ENCODE measurements around the gene EMILIN1. TPM values are rescaled to one million over a fixed set of nuclear protein-coding genes. Genes with fewer than 3 reads are reported as not detected.
A peak's percentile ranks its signal among the peaks of the same experiment; 100 is the strongest.
"Not testable (repeated sequence)": the region's sequence is repeated elsewhere in the genome, so short reads cannot be mapped to it uniquely, and the experiment has no call there.

Gene EMILIN1
- total and polyA plus RNA-seq, 5 donors from 2014 or later, result 0.22 to 1.5 (median 0.70) TPM

DNA sequence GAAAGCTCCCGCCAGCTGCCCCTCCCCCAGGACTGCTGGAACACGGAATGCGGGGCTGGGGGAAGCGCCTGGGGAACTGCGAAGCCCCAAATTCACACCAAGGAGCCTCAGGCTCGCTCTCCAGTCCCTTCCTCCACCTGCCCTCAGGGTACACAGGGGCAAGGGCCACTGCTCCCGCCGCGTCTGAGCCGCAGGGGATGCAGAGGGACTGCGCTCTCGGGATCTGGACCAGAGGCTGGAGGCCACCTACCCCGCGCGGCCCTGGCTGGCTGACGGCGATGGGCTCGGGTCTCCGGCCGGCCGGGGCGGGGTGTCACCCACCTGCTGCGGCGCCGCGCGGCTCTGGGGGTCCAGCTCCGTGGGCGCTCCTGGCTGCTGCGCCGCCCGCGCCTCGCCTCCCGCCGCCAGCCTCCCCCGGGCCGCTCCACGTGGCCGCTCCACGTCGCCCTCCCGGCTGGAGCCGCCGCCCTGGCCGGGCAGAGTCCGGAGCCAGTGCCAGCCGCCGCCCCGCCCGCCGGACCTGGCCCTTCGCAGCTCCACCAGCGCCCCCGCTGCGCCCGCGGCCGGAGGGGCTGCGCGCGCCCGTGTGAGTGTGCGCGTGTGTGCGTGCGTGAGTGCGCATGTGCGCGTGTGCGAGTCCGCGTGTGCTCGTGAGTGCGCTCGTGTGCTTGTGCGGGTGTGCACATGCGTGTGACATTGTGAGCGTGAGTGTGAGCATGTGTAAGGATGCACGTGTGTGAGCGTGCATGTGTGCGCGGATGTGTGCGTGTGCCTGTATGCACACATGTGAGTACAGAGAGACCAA, 40.3 kb downstream of the EMILIN1 start, which contains the start of gene CGREF1:
CGREF1 (minus strand) TSS at position 604 of the 805 bp plus-strand sequence. CDS start 14,762 bp downstream, outside the sequence.
- peaks cover 57% of the 10 kb centered on the region for H3K27me3 Mint-ChIP-seq

GRCh38 chr2:27119330-27119670, 40.9 kb downstream of the EMILIN1 start:
- H3K27me3 Mint-ChIP-seq, result peaks cover 52% of the 10 kb centered on the region
- peak overlapping the region; percentile 15 for H3K4me3 ChIP-seq (ENCODE audit: low read depth, low read length)
- peak overlapping the region in 3 of 4 donors; percentile 73 to 82 (median 77) for H3K4me3 Mint-ChIP-seq
- H3K4me1 Mint-ChIP-seq, result peaks cover 5 to 32% (median 8%) of the 10 kb centered on the region in 4 donors
- not testable (repeated sequence) for DNase-seq; H3K9me3 Mint-ChIP-seq; H3K27ac ChIP-seq (ENCODE audit: insufficient read depth, low read length, poor library complexity, severe bottlenecking); H3K27me3 ChIP-seq (ENCODE audit: control insufficient read depth, insufficient read depth, low read length); H3K36me3 ChIP-seq (ENCODE audit: control insufficient read depth, insufficient read depth, low read length); ATAC-seq (ENCODE audit: low read depth in 2 of 2); H3K36me3 Mint-ChIP-seq; H3K9me3 ChIP-seq (ENCODE audit: control insufficient read depth in 2 of 2, low read length in 2 of 2)
- peaks cover 22% of the 10 kb centered on the region for H3K4me1 ChIP-seq (ENCODE audit: control insufficient read depth, insufficient read depth, low read length, poor library complexity, severe bottlenecking)
- H3K27ac Mint-ChIP-seq, result peak overlapping the region in 1 of 3 donors; percentile 38

More for the DNA sequence above, 40.3 kb downstream of the EMILIN1 start, which contains the start of gene CGREF1:
- Histone ChIP-seq H3K9me3 (ENCODE audit: control insufficient read depth in 2 of 2, low read length in 2 of 2) (no peaks in the 10 kb centered on the region), H3K36me3 (ENCODE audit: control insufficient read depth, insufficient read depth, low read length) (no peaks in the 10 kb centered on the region), H3K4me1 (ENCODE audit: control insufficient read depth, insufficient read depth, low read length, poor library complexity, severe bottlenecking) (peaks cover 17% of the 10 kb centered on the region), H3K27me3 (ENCODE audit: control insufficient read depth, insufficient read depth, low read length) (peaks cover 9% of the 10 kb centered on the region), H3K4me3 (ENCODE audit: low read depth, low read length) (peak within 1 kb of the TSS; percentile 15), H3K27ac (ENCODE audit: insufficient read depth, low read length, poor library complexity, severe bottlenecking) (no peak within 1 kb of the TSS)
- H3K27ac Mint-ChIP-seq, result peak within 1 kb of the TSS in 1 of 3 donors; percentile 38
- no peaks in the 10 kb centered on the region for H3K36me3 Mint-ChIP-seq
- H3K4me1 Mint-ChIP-seq, result peaks cover 5 to 27% (median 8%) of the 10 kb centered on the region in 4 donors
- peak in 1 of 3 donors; percentile 21 for DNase-seq
- H3K9me3 Mint-ChIP-seq, result peaks cover 0 to 2% (median 0%) of the 10 kb centered on the region in 7 donors
- peak within 1 kb of the TSS in 3 of 4 donors; percentile 73 to 82 (median 77) for H3K4me3 Mint-ChIP-seq
- no peak for ATAC-seq (ENCODE audit: low read depth in 2 of 2)

DNA sequence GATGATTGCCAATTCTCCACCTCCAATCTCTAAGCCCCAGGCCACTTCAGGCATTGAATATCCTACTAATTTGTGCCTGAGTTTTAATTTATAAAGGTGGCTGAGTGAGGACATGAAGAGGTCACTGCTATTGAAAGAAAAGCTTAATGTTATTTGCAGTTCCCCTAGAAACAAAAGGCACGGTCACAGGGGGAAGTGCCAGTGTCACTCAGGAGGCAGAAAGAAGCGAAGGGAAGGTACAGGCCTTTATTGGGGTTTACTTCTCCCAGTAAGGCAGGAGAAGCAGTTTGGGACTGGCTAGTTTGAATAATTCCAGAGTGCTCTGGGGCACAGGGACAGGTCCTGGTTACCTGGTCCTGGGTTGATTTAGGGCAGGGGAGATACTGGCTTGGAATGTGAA, 43.5 kb downstream of the EMILIN1 start:
- Histone ChIP-seq H3K4me3 (ENCODE audit: low read depth, low read length) (no peak overlapping the region), H3K9me3 (ENCODE audit: control insufficient read depth in 2 of 2, low read length in 2 of 2) (no peaks in the 10 kb centered on the region), H3K27me3 (ENCODE audit: control insufficient read depth, insufficient read depth, low read length) (peaks cover 9% of the 10 kb centered on the region), H3K27ac (ENCODE audit: insufficient read depth, low read length, poor library complexity, severe bottlenecking) (no peak overlapping the region), H3K4me1 (ENCODE audit: control insufficient read depth, insufficient read depth, low read length, poor library complexity, severe bottlenecking) (peaks cover 22% of the 10 kb centered on the region), H3K36me3 (ENCODE audit: control insufficient read depth, insufficient read depth, low read length) (no peaks in the 10 kb centered on the region)
- ATAC-seq (ENCODE audit: low read depth in 2 of 2) (no peak), DNase-seq (no peak)
- H3K4me1 Mint-ChIP-seq, result peaks cover 5 to 32% (median 8%) of the 10 kb centered on the region in 4 donors
- no peak overlapping the region for H3K27ac Mint-ChIP-seq
- peaks cover 35% of the 10 kb centered on the region for H3K27me3 Mint-ChIP-seq
- peak overlapping the region; percentile 5 to 90 (median 48) for H3K4me3 Mint-ChIP-seq
- H3K36me3 Mint-ChIP-seq, result no peaks in the 10 kb centered on the region
- peaks cover 0 to 2% (median 0%) of the 10 kb centered on the region in 7 donors for H3K9me3 Mint-ChIP-seq

DNA sequence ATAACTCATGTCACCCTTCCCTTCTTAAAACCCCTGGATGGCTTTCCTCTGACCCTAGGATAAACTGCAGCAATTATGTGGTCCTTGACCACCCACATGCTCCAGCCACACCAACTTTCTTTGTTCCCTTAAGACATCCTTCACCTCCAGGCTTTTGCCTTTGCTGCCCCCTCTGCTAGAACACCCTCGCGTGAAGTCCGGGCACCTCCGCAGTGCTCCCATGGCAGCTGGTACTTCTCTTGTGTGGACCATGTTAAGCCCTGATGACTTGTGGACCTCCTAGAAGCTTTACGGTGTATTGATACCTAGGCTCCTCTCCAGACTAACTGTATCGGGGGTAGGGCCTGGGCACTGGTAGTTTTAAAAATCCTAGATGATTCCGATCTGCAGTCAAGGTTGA, 44.4 kb downstream of the EMILIN1 start:
- H3K4me1 Mint-ChIP-seq, result peaks cover 5 to 32% (median 8%) of the 10 kb centered on the region in 4 donors
- no peaks in the 10 kb centered on the region for H3K9me3 ChIP-seq (ENCODE audit: control insufficient read depth in 2 of 2, low read length in 2 of 2)
- H3K9me3 Mint-ChIP-seq, result peaks cover 0 to 2% (median 0%) of the 10 kb centered on the region in 7 donors
- peaks cover 26% of the 10 kb centered on the region for H3K27me3 Mint-ChIP-seq
- H3K27ac ChIP-seq (ENCODE audit: insufficient read depth, low read length, poor library complexity, severe bottlenecking), result no peak overlapping the region
- peak overlapping the region; percentile 86 to 92 (median 91) for H3K4me3 Mint-ChIP-seq
- peaks cover 9% of the 10 kb centered on the region for H3K27me3 ChIP-seq (ENCODE audit: control insufficient read depth, insufficient read depth, low read length)
- DNase-seq (no peak), ATAC-seq (ENCODE audit: low read depth in 2 of 2) (no peak)
- peak overlapping the region; percentile 91 for H3K4me3 ChIP-seq (ENCODE audit: low read depth, low read length)
- H3K4me1 ChIP-seq (ENCODE audit: control insufficient read depth, insufficient read depth, low read length, poor library complexity, severe bottlenecking), result peaks cover 22% of the 10 kb centered on the region
- H3K27ac Mint-ChIP-seq, result peak overlapping the region; percentile 83 to 88 (median 88)
- no peaks in the 10 kb centered on the region for H3K36me3 Mint-ChIP-seq
- H3K36me3 ChIP-seq (ENCODE audit: control insufficient read depth, insufficient read depth, low read length), result no peaks in the 10 kb centered on the region

- Mint-ChIP-seq H3K9me3 (peaks cover 0 to 2% (median 0%) of the 10 kb centered on the region in 7 donors), H3K27me3 (peaks cover 19% of the 10 kb centered on the region), H3K27ac (peak within 1 kb of the TSS; percentile 83 to 88 (median 88)), H3K4me1 (peaks cover 5 to 28% (median 8%) of the 10 kb centered on the region in 4 donors), H3K36me3 (no peaks in the 10 kb centered on the region), H3K4me3 (peak within 1 kb of the TSS; percentile 86 to 92 (median 91))
- DNase-seq (peak; percentile 54 to 73 (median 60)), ATAC-seq (ENCODE audit: low read depth in 2 of 2) (peak; percentile 74 to 75)
- Histone ChIP-seq H3K27ac (ENCODE audit: insufficient read depth, low read length, poor library complexity, severe bottlenecking) (peak within 1 kb of the TSS; percentile 30), H3K4me1 (ENCODE audit: control insufficient read depth, insufficient read depth, low read length, poor library complexity, severe bottlenecking) (peaks cover 18% of the 10 kb centered on the region), H3K4me3 (ENCODE audit: low read depth, low read length) (peak within 1 kb of the TSS; percentile 91), H3K9me3 (ENCODE audit: control insufficient read depth in 2 of 2, low read length in 2 of 2) (no peaks in the 10 kb centered on the region), H3K27me3 (ENCODE audit: control insufficient read depth, insufficient read depth, low read length) (peaks cover 9% of the 10 kb centered on the region), H3K36me3 (ENCODE audit: control insufficient read depth, insufficient read depth, low read length) (no peaks in the 10 kb centered on the region)
Measured at GRCh38 chr2:27123302-27124150, 45.1 kb downstream of the EMILIN1 start, which contains the start of gene ABHD1. Gene ABHD1, plus strand, starts transcription at chr2:27123815. Its CDS starts 134 bp downstream, at chr2:27123949.

DNA sequence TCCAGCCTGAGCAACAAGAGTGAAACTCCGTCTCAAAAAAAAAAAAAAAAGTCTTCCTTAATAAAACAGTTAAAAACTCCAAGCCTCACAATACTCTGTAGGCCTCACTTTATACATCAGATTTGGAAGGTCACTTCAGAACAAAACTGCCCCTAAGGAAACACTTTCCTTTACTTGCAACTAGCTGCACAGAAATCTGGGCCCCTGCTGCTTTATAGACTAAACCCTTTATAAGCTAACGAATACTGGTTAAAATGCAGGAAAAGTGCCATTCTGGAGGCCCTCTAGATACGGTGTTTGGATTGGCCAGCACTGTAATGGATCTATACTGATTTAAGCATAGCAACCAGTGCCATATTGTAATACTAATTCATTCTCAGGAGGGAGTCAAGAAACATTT, 46.7 kb downstream of the EMILIN1 start:
- H3K4me3 Mint-ChIP-seq, result peak overlapping the region in 3 of 4 donors; percentile 6 to 64 (median 50)

GRCh38 chr2:27126252-27126710, 47.9 kb downstream of the EMILIN1 start:
- peak overlapping the region in 2 of 4 donors; percentile 2 to 61 for H3K4me3 Mint-ChIP-seq
- H3K27ac Mint-ChIP-seq, result no peak overlapping the region
- peaks cover 5 to 35% (median 8%) of the 10 kb centered on the region in 4 donors for H3K4me1 Mint-ChIP-seq

More for the DNA sequence above, 46.7 kb downstream of the EMILIN1 start:
- Histone ChIP-seq H3K27ac (ENCODE audit: insufficient read depth, low read length, poor library complexity, severe bottlenecking) (no peak overlapping the region), H3K36me3 (ENCODE audit: control insufficient read depth, insufficient read depth, low read length) (peaks cover 6% of the 10 kb centered on the region), H3K4me1 (ENCODE audit: control insufficient read depth, insufficient read depth, low read length, poor library complexity, severe bottlenecking) (peaks cover 16% of the 10 kb centered on the region), H3K4me3 (ENCODE audit: low read depth, low read length) (no peak overlapping the region), H3K9me3 (ENCODE audit: control insufficient read depth in 2 of 2, low read length in 2 of 2) (no peaks in the 10 kb centered on the region), H3K27me3 (ENCODE audit: control insufficient read depth, insufficient read depth, low read length) (peaks cover 2% of the 10 kb centered on the region)
- DNase-seq, result no peak
- Mint-ChIP-seq H3K27me3 (peaks cover 8% of the 10 kb centered on the region), H3K27ac (peak overlapping the region in 1 of 3 donors; percentile 71), H3K4me1 (peaks cover 5 to 28% (median 7%) of the 10 kb centered on the region in 4 donors), H3K36me3 (peaks cover 12% of the 10 kb centered on the region), H3K9me3 (peaks cover 0 to under 1% (median 0%) of the 10 kb centered on the region in 7 donors)
- ATAC-seq (ENCODE audit: low read depth in 2 of 2), result no peak

More at GRCh38 chr2:27126252-27126710, 47.9 kb downstream of the EMILIN1 start:
- Histone ChIP-seq H3K9me3 (ENCODE audit: control insufficient read depth in 2 of 2, low read length in 2 of 2) (no peaks in the 10 kb centered on the region), H3K36me3 (ENCODE audit: control insufficient read depth, insufficient read depth, low read length) (peaks cover 17% of the 10 kb centered on the region), H3K27me3 (ENCODE audit: control insufficient read depth, insufficient read depth, low read length) (no peaks in the 10 kb centered on the region), H3K27ac (ENCODE audit: insufficient read depth, low read length, poor library complexity, severe bottlenecking) (no peak overlapping the region), H3K4me1 (ENCODE audit: control insufficient read depth, insufficient read depth, low read length, poor library complexity, severe bottlenecking) (peaks cover 16% of the 10 kb centered on the region), H3K4me3 (ENCODE audit: low read depth, low read length) (no peak overlapping the region)
- ATAC-seq (ENCODE audit: low read depth in 2 of 2), result no peak
- peaks cover 0 to 1% (median 0%) of the 10 kb centered on the region in 7 donors for H3K9me3 Mint-ChIP-seq
- H3K36me3 Mint-ChIP-seq, result peaks cover 18% of the 10 kb centered on the region
- DNase-seq, result no peak
- no peaks in the 10 kb centered on the region for H3K27me3 Mint-ChIP-seq
